HepG2 (cell line): ENCODE results near the gene FKBP1B. TPM values are rescaled to one million over a fixed set of nuclear protein-coding genes. Genes with fewer than 3 reads are reported as not detected.

Source experiments
- ATAC-seq: fragments of 200-7000 bp; cut with Tn5 transposase; 3 replicates; pipeline ENCODE4 v1.9.1; 2020; ENCODE audit warnings: mild to moderate bottlenecking, moderate library complexity
- BruUV-seq: library from RNA; stranded (reverse); fragments of 400-500 nt; replicated peaks from 2 replicates; lab custom pipeline; 2021; lab: Mats Ljungman, UMichigan
- CTCF ChIA-PET: fragments of 300-600 bp; formaldehyde crosslinking; extraction: SDS; loops from one replicate; lab custom pipeline; 2021; ENCODE audit warnings: low total read pairs, inconsistent platforms, low intra/inter-chr PET ratio; lab: Yijun Ruan, JAX
- POLR2A ChIA-PET: fragments of 350-600 bp; sonication (Branson Sonifier 250); formaldehyde crosslinking; loops from one replicate; lab custom pipeline; 2020; ENCODE audit warnings: antibody characterized with exemption, inconsistent platforms; lab: Yijun Ruan, JAX
- DNase-seq: peaks from one replicate; pipeline ENCODE4 v3.0.0-alpha.2; 2015; ENCODE audit warnings: low spot score
- FAIRE-seq: peaks from 3 replicates; lab custom pipeline; 2011; peaks lifted over from hg19 to GRCh38; lab: Jason Lieb, UNC
- H2AFZ ChIP-seq: one replicate; pipeline ENCODE4 v1.6.1; 2011; ENCODE audit warnings: low read length, inconsistent platforms
- H3K27ac ChIP-seq: fragments of 300-600 bp; 3 replicates; pipeline ENCODE4 v1.8.0; 2011; ENCODE audit warnings: mixed run types, mild to moderate bottlenecking, mixed read lengths, low read length, inconsistent platforms; ENCODE audit not compliant: insufficient read depth; ENCODE audit errors: extremely low read length
- H3K27me3 ChIP-seq, 2 experiments: fragments of 200-600 bp in 1 of 2; 2 replicates in 1 of 2; 3 replicates in 1 of 2; pipeline versions ENCODE4 v1.6.0 to v1.8.0; 2011; ENCODE audit warnings: low read length in 2 of 2, mild to moderate bottlenecking in 2 of 2, moderate library complexity in 2 of 2, inconsistent platforms in 1 of 2; ENCODE audit not compliant: insufficient read depth in 2 of 2, control insufficient read depth in 1 of 2
- H3K36me3 ChIP-seq, 2 experiments: fragments of 200-600 bp in 1 of 2; replicated peaks in 1 of 2; 2 replicates in 1 of 2; 3 replicates in 1 of 2; pipeline versions ENCODE4 v1.5.1 to v1.8.0; 2011; ENCODE audit warnings: low read length in 2 of 2, inconsistent platforms in 1 of 2; ENCODE audit not compliant: insufficient read depth in 2 of 2, control insufficient read depth in 1 of 2
- H3K4me1 ChIP-seq: 2 replicates; pipeline ENCODE4 v1.5.1; 2012; ENCODE audit warnings: low read length, inconsistent platforms; ENCODE audit not compliant: insufficient read depth
- H3K4me2 ChIP-seq: 2 replicates; pipeline ENCODE4 v1.6.0; 2011; ENCODE audit warnings: low read depth, low read length, inconsistent platforms
- H3K4me3 ChIP-seq, 3 experiments: fragments of 200-600 bp in 1 of 3; sonication (generic), shearing (Covaris generic) in 1 of 3; replicated peaks in 1 of 3; 2 replicates each; pipeline ENCODE4 v1.5.1; 2011 to 2016; ENCODE audit warnings: low read length in 3 of 3, inconsistent platforms in 2 of 3, low read depth in 2 of 3, mild to moderate bottlenecking in 2 of 3, control low read depth in 1 of 3, mixed read lengths in 1 of 3; ENCODE audit not compliant: insufficient read depth in 1 of 3
- H3K79me2 ChIP-seq: one replicate; pipeline ENCODE4 v1.6.1; 2011; ENCODE audit warnings: low read length, inconsistent platforms; ENCODE audit not compliant: insufficient read depth
- H3K9ac ChIP-seq: 2 replicates; pipeline ENCODE4 v1.6.0; 2011; ENCODE audit warnings: mild to moderate bottlenecking, low read depth, low read length, inconsistent platforms; ENCODE audit not compliant: insufficient read depth
- H3K9me3 ChIP-seq: 2 replicates; pipeline ENCODE4 v1.5.1; 2012; ENCODE audit warnings: mild to moderate bottlenecking, low read length
- H4K20me1 ChIP-seq: 2 replicates; pipeline ENCODE4 v1.6.0; 2011; ENCODE audit warnings: inconsistent platforms, mild to moderate bottlenecking, low read length, moderate library complexity; ENCODE audit not compliant: insufficient read depth
- BCL6 ChIP-seq: IDR thresholded peaks from 2 replicates; pipeline ENCODE4 v1.6.1; 2016; ENCODE audit warnings: missing genetic modification reagents, missing compliant biosample characterization
- FOXO4 ChIP-seq: sonication (generic); formaldehyde crosslinking; conservative IDR thresholded peaks from 2 replicates; pipeline ENCODE4 v1.8.1; 2023; ENCODE audit warnings: missing genetic modification reagents
- ISL2 ChIP-seq: sonication (generic); formaldehyde crosslinking; IDR thresholded peaks from 2 replicates; pipeline ENCODE4 v1.5.0; 2020; ENCODE audit warnings: missing genetic modification reagents
- KAT7 ChIP-seq: IDR thresholded peaks from 2 replicates; pipeline ENCODE4 v1.6.1; 2018; ENCODE audit warnings: borderline replicate concordance, missing compliant biosample characterization
- KDM1A ChIP-seq: IDR thresholded peaks from 2 replicates; pipeline ENCODE4 v1.6.1; 2016; ENCODE audit warnings: missing compliant biosample characterization
- NR3C1 ChIP-seq: sonication (generic); formaldehyde crosslinking; IDR thresholded peaks from 2 replicates; pipeline ENCODE4 v1.4.0; 2020; ENCODE audit warnings: missing genetic modification reagents
- PCBP1 ChIP-seq: fragments of 200-400 bp; formaldehyde crosslinking; IDR thresholded peaks from 2 replicates; pipeline ENCODE4 v1.6.1; 2017; ENCODE audit warnings: mild to moderate bottlenecking, low read depth, low read length, borderline replicate concordance
- RORA ChIP-seq: sonication (generic); formaldehyde crosslinking; IDR thresholded peaks from 2 replicates; pipeline ENCODE4 v1.5.0; 2020; ENCODE audit warnings: mild to moderate bottlenecking, missing genetic modification reagents, moderate library complexity
- SKI ChIP-seq: fragments of 450-650 bp; IDR thresholded peaks from one replicate; pipeline ENCODE4 v1.6.1; 2018; ENCODE audit warnings: mild to moderate bottlenecking; ENCODE audit not compliant: partially characterized antibody
- ZFP41 ChIP-seq: sonication (generic); formaldehyde crosslinking; IDR thresholded peaks from 2 replicates; pipeline ENCODE4 v1.4.0; 2020; ENCODE audit warnings: mild to moderate bottlenecking, missing genetic modification reagents, borderline replicate concordance
- ZFP82 ChIP-seq: sonication (generic); formaldehyde crosslinking; IDR thresholded peaks from 2 replicates; pipeline ENCODE4 v1.5.1; 2020; ENCODE audit warnings: mild to moderate bottlenecking, missing genetic modification reagents, borderline replicate concordance
- ZNF343 ChIP-seq: sonication (generic); formaldehyde crosslinking; IDR thresholded peaks from 2 replicates; pipeline ENCODE4 v1.4.0; 2020; ENCODE audit warnings: mild to moderate bottlenecking, missing genetic modification reagents
- ZNF362 ChIP-seq: sonication (generic); formaldehyde crosslinking; IDR thresholded peaks from 2 replicates; pipeline ENCODE4 v1.4.0; 2020; ENCODE audit warnings: missing genetic modification reagents, mild to moderate bottlenecking, borderline replicate concordance
- ZNF383 ChIP-seq: sonication (generic); formaldehyde crosslinking; IDR thresholded peaks from 2 replicates; pipeline ENCODE4 v1.4.0; 2020; ENCODE audit warnings: missing genetic modification reagents, mild to moderate bottlenecking, borderline replicate concordance
- ZNF547 ChIP-seq: sonication (generic); formaldehyde crosslinking; IDR thresholded peaks from 2 replicates; pipeline ENCODE4 v1.5.1; 2020; ENCODE audit warnings: mild to moderate bottlenecking, missing genetic modification reagents
- ZNF652 ChIP-seq: IDR thresholded peaks from 2 replicates; pipeline ENCODE4 v1.6.1; 2016; ENCODE audit warnings: low read depth, borderline replicate concordance
- ZNF670 ChIP-seq: sonication (generic); formaldehyde crosslinking; IDR thresholded peaks from 2 replicates; pipeline ENCODE4 v1.8.0; 2022; ENCODE audit warnings: mild to moderate bottlenecking, missing genetic modification reagents, borderline replicate concordance
- WGBS: methylation state at CpG from one replicate; pipeline ENCODE4 v1.1.6; 2017; ENCODE audit warnings: low lambda C conversion rate; 5-methylcytosine and 5-hydroxymethylcytosine counted together
- in situ Hi-C: cut with HindIII; loops from 2 replicates; pipeline ENCODE4 v1.10.0; 2017; ENCODE audit warnings: low pct_unique_long_range_greater_than_20kb; ENCODE audit not compliant: extremely low pct_ligation_motif_present
- intact Hi-C: fragments of 100-400 bp; cut with micrococcal nuclease; formaldehyde crosslinking; loops from one replicate; pipeline ENCODE4 v1.10.0; 2022; ENCODE audit not compliant: unreplicated experiment
- polyA plus RNA-seq, 8 experiments: library from polyadenylated mRNA; depleted of rRNA in 3 of 8; stranded (reverse) in 7 of 8; unstranded in 1 of 8; fragments of >200 nt; fragmentation: Illumina TruSeq in 4 of 8; extraction: Trizol in 4 of 8; gene quantifications; 2 replicates each; pipeline versions ENCODE4 v1.2.1 to v1.2.3, GENCODE V29; 2011 to 2016; ENCODE audit warnings: low read depth in 4 of 8, missing spikeins in 1 of 8, mixed read lengths in 1 of 8; ENCODE audit not compliant: insufficient read depth in 1 of 8
- total RNA-seq, 5 experiments: library from RNA; depleted of rRNA; stranded (reverse); fragments of >200 nt; fragmentation: Illumina TruSeq; extraction: Trizol; gene quantifications; 2 replicates each; pipeline ENCODE4 v1.2.3, GENCODE V29; 2016; ENCODE audit warnings: low read depth in 1 of 5

Gene FKBP1B
- total and polyA plus RNA-seq, 2 of the 13 experiments (the other 11 are each of a cell fraction or from before 2014, with no cell fraction given), result 35.2 to 96.3 TPM

DNA sequence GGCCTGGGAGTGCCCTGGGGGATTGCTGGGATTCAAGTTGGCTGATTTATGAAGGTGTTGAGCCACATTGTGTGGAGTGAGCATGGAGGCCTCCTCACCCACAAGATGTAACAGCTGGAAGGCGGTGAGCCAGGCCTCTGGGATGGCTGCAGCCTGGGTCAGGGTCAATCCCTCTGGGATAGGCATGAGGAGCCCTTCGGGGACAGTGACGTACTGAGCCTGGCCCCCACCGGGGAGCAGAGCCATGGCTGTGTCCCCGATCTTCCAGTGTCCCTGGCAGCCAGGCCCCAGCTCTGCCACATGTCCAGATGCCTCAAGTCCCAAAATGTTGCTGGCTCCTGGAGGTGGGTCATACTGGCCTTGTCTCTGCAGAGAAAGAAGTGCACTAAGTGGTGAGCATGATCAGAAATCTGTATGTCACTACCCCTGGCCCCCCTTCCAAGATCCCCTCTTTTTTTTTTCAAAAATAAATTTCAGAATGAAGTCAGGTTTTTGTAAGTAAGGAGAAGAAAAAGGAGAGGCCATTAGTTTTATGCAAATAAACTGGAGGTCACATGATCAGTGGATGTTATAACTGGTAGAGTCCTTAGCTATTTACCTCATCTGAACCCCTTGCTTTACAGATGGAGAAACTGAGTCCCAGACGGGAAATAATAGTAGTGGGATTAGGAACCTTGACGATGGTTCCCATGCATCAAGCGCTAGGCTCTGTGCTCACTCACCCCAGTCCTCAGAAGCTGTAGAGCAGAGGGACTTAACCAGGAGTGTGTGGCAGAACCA is 33.4 kb downstream of the FKBP1B start:
- peak overlapping the region; percentile 69 for H2AFZ ChIP-seq
- no TSS peak for BruUV-seq
- peak overlapping the region; percentile 67 to 84 (median 74) for H3K4me3 ChIP-seq
- TF ChIP-seq PCBP1, result no peak
- peak; percentile 66; the same call in 1 of the 2 replicates for TF ChIP-seq FOXO4 (CRISPR knock-in tag)
- no peak for TF ChIP-seq KAT7
- no peak for TF ChIP-seq BCL6
- no peak for TF ChIP-seq ZNF343 (CRISPR knock-in tag)
- TF ChIP-seq RORA (CRISPR knock-in tag), result 0 out of 2 replicates have a peak, but pooled peaks have one; percentile 21
- no peak for TF ChIP-seq ZNF362 (CRISPR knock-in tag)
- peak; percentile 31; the same call in 1 of the 2 replicates for TF ChIP-seq ZNF547
- TF ChIP-seq KDM1A, result no peak
- no peak for TF ChIP-seq ISL2 (CRISPR knock-in tag)
- TF ChIP-seq ZNF652 (CRISPR knock-in tag), result no peak
- no peak for TF ChIP-seq ZNF383 (CRISPR knock-in tag)
- no peak for TF ChIP-seq NR3C1
- TF ChIP-seq ZNF670 (CRISPR knock-in tag), result no peak
- no peak for TF ChIP-seq SKI
- TF ChIP-seq ZFP41 (CRISPR knock-in tag), result no peak
- peak; percentile 1; the same call in 1 of the 2 replicates for TF ChIP-seq ZFP82 (CRISPR knock-in tag)

More for the DNA sequence above, 33.4 kb downstream of the FKBP1B start:
- ChIA-PET CTCF (interaction anchor here (0.6 to 3.5 kb wide), 4 partner anchors 69 to 156 kb away, joined by 4 to 71 read pairs (median 14); partner anchors contain the start of gene ATAD2B), POLR2A (interaction anchor here (1.0 to 3.4 kb wide), 26 partner anchors 7 to 317 kb away, joined by 3 to 99 read pairs (median 8); partner anchors contain the start of genes ATAD2B, FAM228B, ITSN2 and PFN4)
- WGBS, result 69% methylated on average over 7 of the region's 8 CpGs
- Histone ChIP-seq H3K4me2 (peak overlapping the region; percentile 91), H3K79me2 (no peaks in the 10 kb centered on the region), H3K36me3 (peaks cover 5 to 9% of the 10 kb centered on the region in 2 experiments; a peak in 3 of 5 replicates), H3K9me3 (no peaks in the 10 kb centered on the region), H3K9ac (peak overlapping the region; percentile 79), H3K27me3 (no peaks in the 10 kb centered on the region; a peak in 1 of 5 replicates), H3K4me1 (peaks cover 21% of the 10 kb centered on the region), H4K20me1 (no peaks in the 10 kb centered on the region), H3K27ac (peak overlapping the region; percentile 89)
- intact Hi-C loops, result loop anchor here (5.0 kb wide), 1 partner anchor 261 kb away; no protein-coding TSS in a partner anchor
- no peak for FAIRE-seq
- in situ Hi-C loops, result loop anchor here (10.0 kb wide), 1 partner anchor 82 kb away; no protein-coding TSS in a partner anchor
- no peak for DNase-seq
- ATAC-seq, result no peak
